Tongue (tissue), 2 donors: Measurements from ENCODE around the gene REXO4. TPM values are rescaled to one million over a fixed set of nuclear protein-coding genes. Genes with fewer than 3 reads are reported as not detected.
"Not testable (repeated sequence)": the region's sequence is repeated elsewhere in the genome, so short reads cannot be mapped to it uniquely, and the experiment has no call there.

Source experiments
- DNase-seq: peaks from one replicate; pipeline ENCODE4 v3.0.0-alpha.2; 2015
- total RNA-seq: library from RNA; depleted of rRNA; stranded (reverse); fragments of >200 nt; gene quantifications from one replicate; pipeline ENCODE4 v1.2.3, GENCODE V29; 2014

The REXO4 gene
- total RNA-seq, 1 donor from 2014 or later, result 19.0 TPM

DNA sequence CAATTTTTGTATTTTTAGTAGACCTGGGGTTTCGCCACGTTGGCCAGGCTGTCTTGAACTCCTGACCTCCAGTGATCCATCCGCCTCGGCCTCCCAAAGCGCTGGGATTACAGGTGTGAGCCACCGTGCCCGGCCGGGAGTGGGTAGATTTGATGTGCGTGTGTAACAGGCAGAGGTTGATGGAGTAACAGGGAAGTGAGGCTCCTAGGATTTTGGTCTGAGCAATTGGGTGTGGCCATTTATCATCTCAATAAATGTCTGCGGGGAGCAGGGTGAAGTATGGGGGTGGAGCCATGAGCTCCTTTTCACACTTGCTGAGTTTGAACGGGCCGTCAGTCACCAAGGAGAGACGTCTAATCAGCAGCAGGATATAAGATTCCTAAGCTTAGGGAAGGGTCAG is 1.2 kb upstream of the REXO4 start:
- no peak for DNase-seq

DNA sequence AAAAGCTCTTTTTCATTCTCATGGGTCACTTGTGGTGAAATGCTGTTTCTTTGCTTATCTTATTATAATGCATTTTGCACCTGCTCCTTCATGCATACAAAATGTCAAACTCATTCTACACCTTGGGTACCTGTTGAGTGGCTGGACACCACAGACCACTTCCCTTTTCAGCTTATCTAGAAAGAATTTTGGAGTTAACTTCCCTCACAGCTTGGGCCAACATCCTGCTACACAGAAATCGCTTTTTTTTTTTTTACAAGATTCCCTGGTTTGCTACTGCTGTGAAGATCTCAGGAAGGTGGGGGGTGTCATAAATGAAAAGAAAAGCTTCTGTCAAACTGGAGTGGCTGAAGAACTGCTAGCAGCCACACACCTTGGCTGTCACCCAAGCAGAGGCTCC is 2.6 kb downstream of the REXO4 start:
- no peak for DNase-seq

DNA sequence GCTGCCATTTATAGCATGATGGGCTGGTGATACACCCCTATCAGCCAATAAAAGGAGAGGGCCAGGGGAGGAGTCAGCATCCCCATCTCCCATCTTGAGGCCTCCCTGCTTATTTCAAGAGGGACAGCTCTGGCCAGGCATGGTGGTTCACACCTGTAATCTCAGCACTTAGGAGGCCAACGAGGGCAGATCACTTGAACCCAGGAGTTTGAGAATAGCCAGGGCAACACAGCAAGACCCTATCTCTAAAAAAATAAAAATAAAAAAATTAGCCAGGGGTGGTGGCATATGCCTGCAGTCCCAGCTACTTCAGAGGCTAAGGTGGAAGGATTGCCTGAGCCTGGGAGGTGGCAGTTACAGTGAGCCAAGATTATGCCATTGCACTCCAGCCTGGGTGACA is 9.8 kb downstream of the REXO4 start:
- DNase-seq, result no peak

DNA sequence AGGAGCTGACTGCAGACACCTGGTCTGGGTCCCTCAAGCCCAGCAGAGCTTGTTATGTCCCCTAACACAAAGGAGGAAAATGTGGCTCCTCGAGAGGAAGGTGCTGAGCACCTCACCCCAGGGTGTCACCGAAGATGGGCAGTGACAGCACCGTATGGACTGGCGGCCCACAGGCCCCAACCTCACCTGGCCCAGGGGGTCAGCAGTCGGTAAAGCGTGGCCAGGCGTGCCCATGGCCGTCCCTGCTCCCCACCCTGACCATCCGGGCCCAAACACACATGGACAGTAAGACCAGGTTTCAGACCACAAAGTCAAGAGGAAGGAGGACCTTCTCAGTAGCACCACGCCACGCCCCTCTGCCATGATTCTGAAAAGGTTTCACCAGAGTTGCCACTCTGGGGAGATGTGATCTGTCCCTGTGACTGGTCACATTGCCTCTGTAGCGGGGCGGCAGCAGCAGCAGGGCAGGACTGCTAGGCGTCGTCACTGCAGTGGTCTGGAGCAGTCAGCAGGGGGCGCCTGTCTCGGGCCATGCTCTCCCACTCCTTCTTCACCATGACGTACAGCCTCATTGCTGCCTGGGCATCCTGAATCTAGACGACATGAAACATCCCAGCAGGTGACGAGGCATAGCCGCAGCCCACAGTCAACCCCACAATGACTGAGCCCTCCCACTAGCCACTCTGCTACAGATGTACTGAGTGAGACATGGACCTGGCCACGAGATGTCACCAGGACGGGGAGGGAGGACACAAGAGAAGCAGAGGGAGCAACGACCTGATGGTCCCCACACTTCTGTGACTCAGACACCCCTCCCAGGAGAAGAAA is 11.1 kb downstream of the REXO4 start:
- DNase-seq, result peak; percentile 80

DNA sequence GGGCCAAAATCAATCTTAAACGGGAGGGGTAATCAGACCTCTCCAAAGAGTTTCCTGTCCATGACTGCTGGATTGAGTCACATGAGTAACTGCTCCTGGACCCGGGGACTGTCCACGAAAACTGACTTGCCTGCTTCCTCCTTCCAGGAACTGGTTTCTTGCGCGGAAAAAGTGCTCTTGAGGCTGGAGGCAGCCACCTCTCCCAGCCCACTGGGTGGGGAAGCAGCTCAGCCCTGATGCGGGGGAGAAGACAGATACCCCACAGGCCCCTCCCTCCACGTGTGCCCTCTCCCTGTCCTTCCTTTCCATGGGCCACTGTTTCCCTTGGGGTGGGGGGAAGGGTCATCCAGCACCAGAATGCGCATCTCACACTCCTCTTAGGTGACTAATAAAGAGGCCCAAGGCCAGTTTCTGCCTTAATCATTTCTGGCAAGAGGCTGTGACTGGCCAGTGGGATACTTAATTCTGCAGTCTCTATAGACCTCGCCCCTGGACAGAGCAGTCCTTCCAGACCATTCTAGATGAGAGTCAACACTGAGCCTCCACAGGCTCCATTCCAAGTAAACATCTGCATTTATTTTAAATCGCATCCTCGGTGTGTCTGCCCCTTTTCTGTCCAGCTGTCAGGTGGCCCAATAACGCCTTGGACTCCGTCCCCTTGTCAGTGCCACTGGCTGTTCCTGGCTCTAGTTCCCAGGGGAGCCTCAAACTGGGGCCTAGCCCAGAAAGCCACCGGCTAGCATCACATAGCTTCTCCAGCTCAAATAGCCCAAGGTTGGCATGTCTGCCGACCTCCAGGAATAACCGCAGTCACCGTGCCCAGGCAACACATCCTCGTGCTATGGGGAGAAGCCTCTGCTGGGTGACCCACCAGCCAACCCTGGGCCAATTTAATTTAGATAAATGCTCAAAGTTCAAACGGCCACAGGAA is 12.0 kb downstream of the REXO4 start:
- DNase-seq, result no peak

DNA sequence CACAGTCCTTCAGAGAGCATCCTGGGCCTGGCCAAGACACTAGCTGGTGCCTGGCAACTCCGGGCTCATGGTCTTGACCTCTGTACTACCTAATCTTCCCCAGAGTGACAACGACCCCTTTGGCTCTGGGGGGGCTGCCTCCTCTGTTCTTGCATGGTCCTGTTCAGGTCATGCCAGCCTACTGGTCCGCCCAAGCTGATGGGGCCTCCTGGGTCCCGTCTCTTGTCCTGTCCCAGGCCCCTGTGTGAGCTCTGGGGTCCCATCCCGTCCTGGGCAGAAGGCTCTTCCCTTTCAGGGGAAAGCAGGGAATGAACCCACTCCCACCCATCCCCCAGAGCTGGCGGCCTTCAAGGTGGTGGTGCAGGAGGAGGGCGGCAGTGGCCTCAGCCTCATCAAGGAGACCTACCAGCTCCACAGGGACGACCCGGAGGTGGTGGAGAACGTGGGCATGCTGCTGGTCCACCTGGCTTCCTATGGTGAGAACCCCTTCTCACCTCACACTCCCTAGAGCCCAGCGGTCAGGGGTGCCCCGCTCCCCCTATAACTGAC is 13.3 kb downstream of the REXO4 start:
- DNase-seq, result no peak

DNA sequence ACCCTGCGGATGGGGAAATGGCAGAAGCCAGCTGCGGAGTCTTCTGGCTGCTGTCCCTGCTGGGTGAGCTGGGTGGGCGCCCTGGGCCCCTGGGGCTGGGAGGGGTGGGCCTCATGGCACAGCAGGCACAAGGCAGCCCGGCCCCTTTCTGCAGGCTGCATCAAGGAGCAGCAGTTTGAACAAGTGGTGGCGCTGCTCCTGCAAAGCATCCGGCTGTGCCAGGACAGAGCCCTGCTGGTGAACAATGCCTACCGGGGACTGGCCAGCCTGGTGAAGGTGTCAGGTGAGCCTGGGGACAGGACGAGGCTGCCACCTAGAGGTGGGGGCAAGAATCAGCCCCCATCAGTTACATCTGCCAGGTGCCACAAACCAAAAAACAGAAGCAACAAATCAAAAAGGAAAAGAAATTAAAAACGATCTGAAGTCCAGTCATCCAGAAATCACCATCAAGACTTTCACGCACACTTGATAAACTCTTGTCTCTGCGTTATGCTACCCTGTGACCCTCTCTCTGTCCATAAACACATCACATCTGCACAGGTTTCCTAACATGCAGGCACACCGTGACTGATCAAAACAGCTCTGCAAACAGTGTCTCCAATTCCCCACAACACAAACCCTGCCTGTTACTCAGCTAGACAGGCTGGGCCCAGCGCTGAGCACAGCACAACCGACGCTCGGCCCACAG is 13.9 kb downstream of the REXO4 start:
- DNase-seq, result no peak

DNA sequence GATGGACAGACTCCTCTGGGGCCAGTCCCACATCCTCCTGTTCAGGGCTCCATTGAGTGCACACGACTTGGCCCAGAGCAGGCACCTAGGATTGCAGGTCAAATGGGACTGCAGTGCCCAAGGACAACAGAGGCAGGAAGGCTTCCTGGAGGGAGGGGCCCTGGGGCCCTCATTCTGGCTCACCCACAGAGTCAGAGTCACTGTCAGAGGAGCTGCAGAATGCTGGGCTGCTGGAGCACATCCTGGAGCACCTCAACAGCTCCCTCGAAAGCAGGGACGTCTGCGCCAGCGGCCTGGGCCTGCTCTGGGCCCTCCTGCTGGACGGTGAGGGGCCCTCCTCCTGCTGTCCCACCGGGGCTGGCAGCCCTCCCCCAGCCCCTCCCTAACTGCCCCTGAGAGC is 15.1 kb downstream of the REXO4 start:
- no peak for DNase-seq

DNA sequence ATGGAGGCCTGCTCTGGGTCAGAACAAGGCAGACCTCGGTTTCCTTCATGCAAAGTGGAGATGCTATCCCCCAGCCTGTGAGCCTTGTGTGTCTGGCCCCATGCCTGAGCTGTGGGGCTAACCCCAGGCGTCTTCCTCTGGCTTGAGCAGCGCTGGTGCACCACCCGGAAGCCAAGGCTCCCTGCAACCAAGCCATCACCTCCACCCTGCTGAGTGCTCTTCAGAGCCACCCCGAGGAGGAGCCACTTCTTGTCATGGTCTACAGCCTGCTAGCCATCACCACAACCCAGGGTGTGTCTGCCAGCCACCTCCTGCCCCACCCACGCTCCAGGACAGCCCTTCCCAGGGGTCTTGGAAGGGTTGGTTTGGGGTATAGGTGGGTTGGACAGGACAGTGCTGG is 16.2 kb downstream of the REXO4 start:
- no peak for DNase-seq

DNA sequence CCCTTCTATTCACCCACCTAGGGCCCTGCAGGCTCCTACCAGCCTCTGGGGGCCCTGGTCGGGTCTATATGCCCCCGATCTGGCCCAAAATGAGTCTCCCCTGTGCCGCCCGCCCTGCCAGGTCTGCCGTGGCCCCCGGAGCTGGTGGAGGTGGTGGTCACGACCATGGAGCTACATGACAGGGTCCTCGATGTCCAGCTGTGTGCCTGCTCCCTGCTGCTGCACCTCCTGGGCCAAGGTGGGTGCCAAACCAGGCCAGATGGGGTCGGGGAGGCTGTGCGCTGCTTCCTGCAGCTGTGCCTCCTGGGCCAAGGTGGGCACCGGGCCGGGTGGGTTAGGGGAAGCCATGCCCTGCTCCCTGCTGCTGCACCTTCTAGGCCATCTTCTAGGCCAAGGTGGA is 17.5 kb downstream of the REXO4 start:
- no peak for DNase-seq

DNA sequence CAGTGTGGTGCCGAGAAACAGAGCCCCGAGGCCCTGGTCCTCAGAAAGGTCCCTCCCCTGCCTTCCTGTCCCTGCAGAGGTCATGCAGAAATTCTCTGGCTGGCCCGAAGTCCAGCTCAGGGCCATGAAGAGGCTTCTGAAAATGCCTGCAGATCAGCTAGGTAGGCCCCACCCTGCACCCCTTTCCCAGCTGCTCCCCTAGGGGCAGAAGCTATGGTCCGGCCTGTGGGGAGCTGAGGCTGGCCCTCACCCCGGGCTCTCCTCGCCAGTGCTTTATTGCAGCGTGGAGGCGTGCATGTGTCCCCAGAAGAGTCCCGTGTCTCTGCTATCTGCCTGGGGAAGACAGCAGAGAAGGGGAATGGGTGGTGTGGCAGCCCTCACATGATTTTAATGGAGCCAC is 19.9 kb downstream of the REXO4 start:
- no peak for DNase-seq

DNA sequence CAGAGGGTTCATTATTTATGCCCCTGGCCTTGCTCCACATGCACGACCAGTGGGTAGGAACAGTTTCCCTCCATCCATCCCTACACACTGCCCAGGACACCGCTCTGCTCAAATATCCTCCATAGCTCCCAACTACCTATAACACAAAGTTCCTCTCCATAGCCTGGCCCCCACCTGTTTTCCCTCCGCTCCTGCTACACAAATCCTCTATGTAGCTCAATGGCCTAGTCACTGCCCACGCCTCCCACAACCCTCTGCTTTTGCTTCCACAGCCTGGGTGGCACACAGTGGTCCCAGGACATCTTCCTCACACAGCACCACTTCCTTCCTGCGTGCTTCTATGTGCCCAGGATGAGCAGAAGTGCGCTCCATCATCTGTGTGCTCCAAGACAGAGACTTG is 20.4 kb downstream of the REXO4 start:
- no peak for DNase-seq

DNA sequence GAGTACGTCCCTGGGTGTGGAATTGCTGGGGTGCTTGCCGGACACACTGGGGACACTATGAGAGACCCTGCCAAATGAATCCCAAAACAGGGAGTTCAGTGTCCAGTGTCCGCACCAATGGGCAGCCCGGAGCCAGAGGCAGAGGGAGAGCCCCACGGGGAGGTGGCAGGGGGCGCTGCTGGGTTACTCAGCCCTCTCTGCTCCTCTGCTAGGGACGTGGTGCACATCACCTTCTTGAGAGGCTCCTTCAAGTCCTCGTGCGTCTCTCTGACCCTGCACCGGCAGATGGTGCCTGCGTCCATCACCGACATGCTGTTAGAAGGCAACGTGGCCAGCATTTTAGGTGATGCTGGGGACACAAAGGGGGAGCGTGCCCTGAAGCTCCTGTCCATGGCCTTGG is 20.9 kb downstream of the REXO4 start:
- DNase-seq, result no peak

DNA sequence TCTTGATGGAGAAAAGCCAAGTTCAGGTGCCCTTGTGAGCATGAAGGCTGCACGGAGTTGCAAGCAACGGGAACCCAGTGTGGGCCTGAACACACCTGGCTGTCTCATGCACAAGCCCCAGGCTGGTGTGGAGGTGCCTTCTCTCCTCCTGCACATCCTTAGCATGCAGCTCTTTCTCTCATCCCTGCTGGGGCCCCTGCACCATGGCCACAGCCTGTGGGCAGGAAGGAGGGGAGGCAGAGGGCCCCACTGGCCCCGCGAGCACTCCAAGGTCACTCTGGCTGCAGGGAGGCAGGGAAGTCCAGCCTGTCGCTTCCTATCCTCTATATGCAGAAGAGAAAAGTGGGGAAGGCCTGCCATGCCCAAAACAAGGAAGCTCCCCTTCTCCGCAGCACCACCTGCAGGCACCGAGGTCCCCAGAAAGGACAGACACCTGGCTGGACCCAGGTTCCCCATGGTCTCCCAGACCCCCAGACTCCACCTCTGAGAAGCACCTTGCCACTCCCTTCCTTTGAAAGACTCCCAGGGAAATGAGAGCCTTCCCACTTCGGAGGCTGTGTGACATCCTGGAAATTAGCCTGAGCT is 23.0 kb downstream of the REXO4 start:
- DNase-seq, result no peak

DNA sequence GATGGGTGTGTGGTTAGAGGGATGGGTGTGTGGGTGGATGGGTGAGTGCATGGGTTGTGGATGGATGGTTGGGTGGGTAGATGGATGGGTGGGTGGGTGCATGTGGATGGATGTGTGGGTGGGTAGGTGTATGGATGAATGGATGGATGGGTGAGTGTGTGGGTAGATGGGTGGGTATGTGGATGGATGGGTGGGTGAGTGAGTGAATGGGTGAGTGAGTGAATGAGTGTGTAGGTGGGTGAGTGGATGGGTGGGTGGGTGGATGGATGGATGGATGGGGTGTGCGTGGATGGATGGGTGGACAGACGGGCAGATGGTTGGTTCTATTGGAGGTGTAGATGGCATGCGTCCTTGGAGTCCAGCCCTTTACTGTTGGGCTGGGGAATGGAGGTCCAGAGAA is 24.4 kb downstream of the REXO4 start:
- DNase-seq, result no peak

DNA sequence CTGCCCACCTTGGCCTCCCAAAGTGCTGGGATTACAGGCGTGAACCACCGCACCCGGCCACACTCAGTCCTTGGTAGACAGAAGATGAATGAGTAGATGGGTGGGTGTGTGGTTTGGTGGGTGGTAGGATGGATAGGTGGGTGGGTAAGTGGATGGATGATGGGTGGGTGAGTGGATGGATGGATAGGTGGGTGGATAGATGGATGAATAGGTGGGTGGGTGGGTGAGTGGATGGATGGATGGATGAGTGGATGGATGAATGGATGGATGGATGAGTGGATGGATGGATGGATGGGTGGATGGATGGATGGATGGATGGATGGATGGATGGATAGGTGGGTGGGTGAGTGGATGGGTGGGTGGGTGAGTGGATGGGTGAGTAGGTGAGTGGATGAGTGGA is 25.5 kb downstream of the REXO4 start:
- not testable (repeated sequence) for DNase-seq

DNA sequence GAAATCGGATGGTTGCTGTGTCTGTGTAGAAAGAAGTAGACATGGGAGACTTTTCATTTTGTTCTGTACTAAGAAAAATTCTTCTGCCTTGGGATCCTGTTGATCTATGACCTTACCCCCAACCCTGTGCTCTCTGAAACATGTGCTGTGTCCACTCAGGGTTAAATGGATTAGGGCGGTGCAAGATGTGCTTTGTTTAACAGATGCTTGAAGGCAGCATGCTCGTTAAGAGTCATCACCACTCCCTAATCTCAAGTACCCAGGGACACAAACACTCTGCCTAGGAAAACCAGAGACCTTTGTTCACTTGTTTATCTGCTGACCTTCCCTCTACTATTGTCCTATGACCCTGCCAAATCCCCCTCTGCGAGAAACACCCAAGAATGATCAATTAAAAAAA is 26.4 kb downstream of the REXO4 start:
- not testable (repeated sequence) for DNase-seq

DNA sequence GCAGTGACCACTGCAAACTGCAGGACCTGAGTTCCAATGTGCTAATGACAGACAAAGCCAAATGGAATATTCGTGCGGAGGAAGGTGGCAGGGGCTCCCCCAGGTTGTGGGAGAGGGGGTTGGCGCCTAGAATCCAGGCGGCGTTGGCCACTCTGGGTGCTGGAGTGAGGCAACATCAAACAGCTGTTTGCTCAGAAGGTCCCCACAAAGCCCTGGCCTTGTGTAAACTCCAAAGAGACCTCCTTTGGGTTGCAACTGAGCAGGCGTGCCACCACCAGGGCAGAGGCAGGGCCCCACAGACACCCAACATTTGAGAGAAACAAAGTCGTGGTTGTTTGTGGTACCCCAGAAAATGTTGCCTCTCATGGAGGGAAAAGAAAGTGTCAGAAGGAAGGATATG is 27.1 kb downstream of the REXO4 start:
- DNase-seq, result no peak

DNA sequence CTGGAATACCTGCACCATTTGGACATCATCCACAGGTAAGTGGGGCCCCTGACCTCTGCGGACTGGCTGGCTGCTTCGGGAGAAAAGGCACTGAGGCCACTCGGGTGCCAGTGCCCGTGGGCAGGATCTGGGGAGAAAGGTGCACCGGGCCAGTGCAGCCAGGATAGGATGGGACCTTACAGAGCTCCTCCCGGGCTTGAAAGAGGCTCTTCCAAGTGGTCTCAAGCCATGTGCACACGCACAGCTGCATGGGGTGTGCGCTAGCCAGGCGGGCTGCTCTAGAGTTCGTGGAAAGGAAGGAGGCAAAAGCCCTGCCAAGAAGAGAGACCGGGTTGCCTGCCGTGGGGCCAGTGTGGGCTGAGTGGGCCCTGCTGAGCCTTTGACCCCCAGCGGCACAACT is 28.2 kb downstream of the REXO4 start:
- no peak for DNase-seq

DNA sequence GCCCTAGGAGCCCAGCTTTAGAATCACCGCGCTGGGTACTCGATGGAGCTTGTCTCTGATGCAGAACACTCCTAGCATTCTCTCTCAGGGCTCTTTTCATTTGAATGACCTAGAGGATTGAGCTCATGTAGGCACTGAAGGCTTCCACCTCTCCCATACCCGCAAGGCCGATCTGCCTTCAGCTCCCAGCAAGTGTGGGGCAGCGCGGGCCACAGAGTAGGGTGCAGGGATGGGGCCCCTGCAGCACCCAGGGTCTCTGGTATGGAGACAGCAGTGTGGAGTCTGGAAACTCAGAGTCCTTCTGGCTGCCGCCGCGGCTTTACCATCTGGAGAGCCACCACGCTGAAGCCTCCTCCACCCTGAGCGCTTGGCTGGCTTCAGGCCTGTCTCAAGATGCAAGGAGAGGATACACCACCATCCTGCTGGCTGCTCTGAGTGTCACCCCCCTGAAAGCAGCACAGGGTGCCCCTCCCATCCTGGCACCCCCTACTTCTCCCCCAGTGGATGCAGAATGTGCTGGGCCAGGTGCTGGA is 28.7 kb downstream of the REXO4 start:
- DNase-seq, result no peak

DNA sequence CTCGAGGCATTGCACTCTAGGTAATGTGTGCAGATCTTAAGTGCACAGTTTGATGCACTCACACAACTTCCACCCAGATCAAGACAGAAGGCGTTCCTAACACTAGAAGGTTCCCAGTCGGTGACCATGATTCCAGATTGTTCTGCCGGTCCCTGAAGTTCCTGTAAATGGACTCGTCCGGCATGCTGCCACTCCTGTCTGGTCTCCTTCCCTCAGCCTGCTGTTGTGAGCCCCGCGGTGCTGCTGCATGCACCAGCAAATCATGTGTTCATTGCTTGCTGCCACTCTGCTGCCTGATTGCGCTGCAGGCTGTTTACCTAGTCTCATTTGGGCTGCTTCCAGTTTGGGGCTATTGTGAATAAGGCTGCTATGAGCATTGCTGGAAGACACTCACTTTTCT is 30.1 kb downstream of the REXO4 start:
- DNase-seq, result peak; percentile 36

DNA sequence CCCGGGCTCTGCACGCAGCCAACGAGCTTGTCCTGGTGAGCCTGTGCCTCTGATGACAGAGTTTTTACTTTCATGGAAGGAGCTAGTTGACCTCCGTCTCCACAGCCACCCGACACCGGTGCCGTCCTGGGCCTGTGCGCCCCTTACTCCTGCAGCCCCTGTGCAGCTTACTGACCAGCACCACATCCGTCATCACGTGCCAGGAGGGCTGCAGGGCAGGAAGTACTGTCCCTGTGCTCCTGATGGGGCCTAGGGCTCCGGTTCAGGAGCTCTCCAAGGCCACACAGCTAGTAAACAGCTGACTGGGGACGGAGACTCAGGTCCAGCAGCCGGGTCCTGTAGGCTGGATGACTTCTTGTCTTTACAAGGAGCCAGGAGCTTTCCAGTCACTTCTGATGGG is 31.5 kb downstream of the REXO4 start:
- no peak for DNase-seq
